ENCODE results near the gene EIF3B.

GRCh38 chr7:2405201-2405600 lies 50.6 kb downstream of the EIF3B start:
- TF ChIP-seq CTCF (IDR thresholded peaks at IDR 0.05) (no peak), POLR2A (IDR thresholded peaks at IDR 0.05; ENCODE audit: low read depth) (no peak)
